BJ (cell line): ENCODE measurements around the gene NPAS3. TPM values are rescaled to one million over a fixed set of nuclear protein-coding genes. Genes with fewer than 3 reads are reported as not detected.

Experiments
- CTCF ChIA-PET: fragments of 350-600 bp; formaldehyde crosslinking; extraction: SDS; loops from one replicate; lab custom pipeline; 2021; ENCODE audit warnings: antibody characterized with exemption, inconsistent platforms; lab: Yijun Ruan, JAX
- POLR2A ChIA-PET: fragments of 300-600 bp; sonication (Branson Sonifier 250); formaldehyde crosslinking; extraction: SDS; loops from one replicate; lab custom pipeline; 2021; ENCODE audit warnings: antibody characterized with exemption; lab: Charles Lee
- DNase-seq: peaks from one replicate; pipeline ENCODE4 v3.0.0-alpha.2; 2011; ENCODE audit warnings: low read depth
- H3K27me3 ChIP-seq: 2 replicates; pipeline ENCODE4 v1.6.0; 2011; ENCODE audit warnings: low read length; ENCODE audit not compliant: control insufficient read depth, insufficient read depth
- H3K36me3 ChIP-seq: 2 replicates; pipeline ENCODE4 v1.5.1; 2011; ENCODE audit warnings: low read length; ENCODE audit not compliant: control insufficient read depth, insufficient read depth
- H3K4me3 ChIP-seq: 2 replicates; pipeline ENCODE4 v1.5.1; 2011; ENCODE audit warnings: low read depth, mild to moderate bottlenecking, control low read depth, low read length
- polyA plus RNA-seq: library from polyadenylated mRNA; depleted of rRNA; stranded (reverse); fragments of >200 nt; gene quantifications from 2 replicates; pipeline ENCODE4 v1.2.3, GENCODE V29; 2011
- TF ChIP-seq, protein P1 (sequence below): IDR thresholded peaks from 2 replicates; pipeline ENCODE4 v1.5.1; 2011; ENCODE audit warnings: low read depth, mild to moderate bottlenecking, control low read depth, inconsistent platforms, low read length, moderate library complexity; ENCODE audit not compliant: insufficient read depth

Gene NPAS3
- polyA plus RNA-seq, 1 experiment = 0.09 TPM

- Histone ChIP-seq H3K27me3 (no peaks in the 10 kb centered on the region), H3K4me3 (no peak overlapping the region), H3K36me3 (no peaks in the 10 kb centered on the region)
- ChIA-PET CTCF (no interaction called here), POLR2A (no interaction called here)
- no peak for DNase-seq
- TF ChIP-seq, protein P1, sequence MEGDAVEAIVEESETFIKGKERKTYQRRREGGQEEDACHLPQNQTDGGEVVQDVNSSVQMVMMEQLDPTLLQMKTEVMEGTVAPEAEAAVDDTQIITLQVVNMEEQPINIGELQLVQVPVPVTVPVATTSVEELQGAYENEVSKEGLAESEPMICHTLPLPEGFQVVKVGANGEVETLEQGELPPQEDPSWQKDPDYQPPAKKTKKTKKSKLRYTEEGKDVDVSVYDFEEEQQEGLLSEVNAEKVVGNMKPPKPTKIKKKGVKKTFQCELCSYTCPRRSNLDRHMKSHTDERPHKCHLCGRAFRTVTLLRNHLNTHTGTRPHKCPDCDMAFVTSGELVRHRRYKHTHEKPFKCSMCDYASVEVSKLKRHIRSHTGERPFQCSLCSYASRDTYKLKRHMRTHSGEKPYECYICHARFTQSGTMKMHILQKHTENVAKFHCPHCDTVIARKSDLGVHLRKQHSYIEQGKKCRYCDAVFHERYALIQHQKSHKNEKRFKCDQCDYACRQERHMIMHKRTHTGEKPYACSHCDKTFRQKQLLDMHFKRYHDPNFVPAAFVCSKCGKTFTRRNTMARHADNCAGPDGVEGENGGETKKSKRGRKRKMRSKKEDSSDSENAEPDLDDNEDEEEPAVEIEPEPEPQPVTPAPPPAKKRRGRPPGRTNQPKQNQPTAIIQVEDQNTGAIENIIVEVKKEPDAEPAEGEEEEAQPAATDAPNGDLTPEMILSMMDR = no peak
Measured at GRCh38 chr14:33237115-33237740, 298.5 kb downstream of the NPAS3 start.

DNA sequence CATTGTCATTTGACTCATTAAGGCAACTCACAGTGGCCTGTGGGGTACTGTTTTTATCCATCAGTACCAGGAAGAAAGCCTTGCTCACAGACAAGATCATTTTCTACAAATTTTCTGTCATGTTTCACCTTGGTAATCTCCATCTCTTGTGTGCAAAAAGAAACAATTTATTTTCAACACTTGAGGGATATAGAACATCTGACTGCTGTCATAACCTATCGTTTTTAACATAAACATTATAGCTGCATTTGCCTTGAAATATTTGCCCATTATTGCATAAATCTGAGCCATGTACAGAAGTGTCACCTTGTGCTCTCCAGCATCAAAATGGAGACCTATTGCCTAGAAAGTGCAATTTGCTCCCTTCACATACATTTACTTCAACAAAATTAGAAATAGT, 300.8 kb downstream of the NPAS3 start:
- ChIA-PET POLR2A (no interaction called here), CTCF (no interaction called here)
- TF ChIP-seq, protein P1 = no peak
- Histone ChIP-seq H3K36me3 (no peaks in the 10 kb centered on the region), H3K27me3 (no peaks in the 10 kb centered on the region; the same call in 1 of the 2 replicates), H3K4me3 (no peak overlapping the region)
- no peak for DNase-seq

DNA sequence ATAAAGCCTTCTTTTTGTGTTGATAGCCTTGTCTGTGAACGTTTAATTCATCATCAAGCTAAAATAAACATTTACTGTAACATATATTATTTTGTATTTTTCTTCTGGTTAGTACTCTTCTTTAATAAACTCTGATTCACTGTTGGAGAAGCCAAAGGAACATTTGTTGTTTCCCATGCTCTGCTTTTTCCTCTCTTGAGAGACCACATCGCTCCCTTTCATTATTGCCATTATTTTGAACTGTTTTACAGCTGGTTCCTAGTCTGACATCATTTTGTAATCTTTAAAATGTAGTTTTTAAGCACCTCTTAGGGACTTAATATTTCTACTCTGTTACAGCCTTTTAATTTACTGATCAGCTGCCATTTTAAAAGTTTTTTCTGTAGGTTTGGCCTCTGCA, 301.8 kb downstream of the NPAS3 start:
- no peak overlapping the region for H3K4me3 ChIP-seq
- ChIA-PET POLR2A (no interaction called here), CTCF (interaction anchor here (0.6 to 1.3 kb wide), 2 partner anchors 18 to 637 kb away, joined by 3 to 4 read pairs; no protein-coding TSS in a partner anchor)
- DNase-seq = no peak
- TF ChIP-seq, protein P1 = no peak
- no peaks in the 10 kb centered on the region; the same call in 1 of the 2 replicates for H3K27me3 ChIP-seq
- H3K36me3 ChIP-seq = no peaks in the 10 kb centered on the region

GRCh38 chr14:33241331-33241730, 302.7 kb downstream of the NPAS3 start:
- TF ChIP-seq, protein P1 = no peak
- no peak overlapping the region for H3K4me3 ChIP-seq
- DNase-seq = no peak
- ChIA-PET POLR2A (no interaction called here), CTCF (interaction anchor here (0.9 kb wide), 1 partner anchor 551 kb away, joined by 3 read pairs; no protein-coding TSS in a partner anchor)
- no peaks in the 10 kb centered on the region for H3K36me3 ChIP-seq
- H3K27me3 ChIP-seq = no peaks in the 10 kb centered on the region; the same call in 1 of the 2 replicates

DNA sequence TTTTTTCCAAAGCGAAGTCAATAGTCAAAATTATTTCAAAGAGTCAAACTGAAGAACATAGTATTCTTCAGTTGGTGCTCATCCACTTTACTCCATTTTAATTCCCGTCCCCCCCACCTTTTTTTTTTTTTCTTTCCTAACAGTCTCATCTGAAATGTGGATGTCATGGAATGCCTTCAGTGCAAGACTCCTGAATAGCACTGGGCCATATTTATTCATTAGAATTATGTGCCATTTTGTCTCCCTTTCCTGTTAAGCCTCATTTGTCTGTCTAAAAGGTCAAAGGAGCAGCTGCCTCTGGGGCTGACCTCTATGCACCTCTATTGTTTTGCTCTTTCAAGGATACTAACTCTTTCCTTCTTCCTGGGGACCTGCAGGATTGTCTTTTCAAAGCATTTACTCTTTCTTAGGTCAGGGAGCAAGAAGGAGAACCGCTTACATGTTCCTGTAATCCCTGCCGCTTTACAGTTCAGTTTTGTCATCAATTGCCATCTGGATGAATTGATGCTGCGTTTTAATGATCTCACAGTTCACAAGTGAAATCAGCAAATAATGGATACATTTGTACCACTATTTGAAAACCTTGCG, 310.6 kb downstream of the NPAS3 start:
- POLR2A ChIA-PET = no interaction called here
- CTCF ChIA-PET = interaction anchor here (1.1 kb wide), 1 partner anchor 27 kb away, joined by 4 read pairs; no protein-coding TSS in a partner anchor
- H3K36me3 ChIP-seq = no peaks in the 10 kb centered on the region

More for the DNA sequence above, 310.6 kb downstream of the NPAS3 start:
- no peak overlapping the region for H3K4me3 ChIP-seq
- TF ChIP-seq, protein P1 = no peak
- H3K27me3 ChIP-seq = no peaks in the 10 kb centered on the region
- no peak for DNase-seq
